ENCODE results near the gene PTK6.

The PTK6 gene

DNA sequence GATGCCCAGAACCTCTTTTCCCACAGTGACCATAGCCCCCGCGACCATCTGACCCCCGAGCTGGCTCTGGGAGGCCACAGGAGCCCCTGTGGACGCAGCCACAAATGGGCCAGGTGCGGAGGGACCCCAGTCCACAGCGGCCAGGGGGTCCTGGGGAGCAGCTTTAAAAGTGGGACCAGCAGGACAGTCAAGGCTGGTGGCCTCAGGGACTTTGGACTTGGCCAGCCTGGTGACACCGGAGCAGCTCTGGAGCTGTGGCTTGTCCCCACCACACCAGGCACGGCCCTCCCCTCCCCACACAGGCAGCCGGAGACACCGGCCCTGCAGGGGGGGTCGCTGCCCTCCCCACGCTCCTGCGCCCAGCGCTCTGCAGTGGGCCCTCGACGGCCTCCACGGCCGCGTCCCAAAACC is 20.3 kb upstream of the PTK6 start:
- no peak for DNase-seq (ENCODE audit: low read depth in 2 of 2)

DNA sequence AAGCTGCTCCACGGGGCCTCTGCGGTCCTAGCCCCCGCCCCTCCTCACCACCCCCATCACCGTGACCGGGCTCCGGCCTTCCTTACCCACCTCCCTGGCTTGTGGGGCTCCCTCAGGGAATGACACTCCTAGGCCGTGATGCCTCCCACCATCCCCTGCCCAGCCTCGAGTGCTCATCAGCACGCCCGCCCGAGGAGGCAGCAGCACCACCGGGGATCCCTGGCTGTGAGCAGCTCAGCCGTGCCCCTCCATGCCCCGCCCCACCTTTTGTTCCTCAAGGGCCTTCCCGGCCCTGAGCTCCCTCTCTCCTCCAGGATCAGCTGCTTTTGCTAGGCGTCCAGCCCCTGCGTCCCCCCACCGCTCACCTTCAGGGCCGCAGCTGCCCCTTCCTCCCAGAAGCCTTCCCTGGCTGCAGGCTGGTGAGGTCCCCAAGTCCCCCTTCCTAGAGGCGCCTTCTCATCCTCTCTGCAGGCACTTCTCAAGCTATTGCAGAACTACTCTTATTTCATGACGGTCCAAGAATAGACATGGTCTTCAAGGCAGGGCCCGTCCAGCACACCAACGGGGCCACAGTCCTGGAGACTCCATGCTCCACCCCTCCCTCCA is 19.8 kb upstream of the PTK6 start:
- DNase-seq (ENCODE audit: low read depth in 2 of 2) = no peak

DNA sequence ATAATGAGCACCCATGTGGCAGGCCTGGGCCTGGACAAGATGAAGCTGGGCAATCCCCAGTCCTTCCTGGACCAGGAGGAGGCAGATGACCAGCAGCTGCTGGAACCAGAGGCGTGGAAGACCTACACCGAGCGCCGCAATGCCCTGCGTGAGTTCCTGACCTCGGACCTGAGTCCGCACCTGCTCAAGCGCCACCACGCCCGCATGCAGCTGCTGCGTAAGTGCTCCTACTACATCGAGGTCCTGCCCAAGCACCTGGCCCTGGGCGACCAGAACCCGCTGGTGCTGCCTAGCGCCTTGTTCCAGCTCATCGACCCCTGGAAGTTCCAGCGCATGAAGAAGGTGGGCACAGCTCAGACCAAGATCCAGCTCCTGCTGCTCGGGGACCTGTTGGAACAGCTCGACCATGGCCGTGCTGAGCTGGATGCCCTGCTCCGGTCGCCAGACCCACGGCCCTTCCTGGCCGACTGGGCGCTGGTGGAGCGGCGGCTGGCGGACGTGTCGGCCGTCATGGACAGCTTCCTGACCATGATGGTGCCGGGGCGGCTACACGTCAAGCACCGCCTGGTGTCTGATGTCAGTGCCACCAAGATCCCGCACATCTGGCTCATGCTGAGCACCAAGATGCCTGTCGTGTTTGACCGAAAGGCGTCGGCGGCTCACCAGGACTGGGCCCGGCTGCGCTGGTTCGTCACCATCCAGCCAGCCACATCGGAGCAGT is 18.6 kb upstream of the PTK6 start:
- no peak for DNase-seq (ENCODE audit: low read depth in 2 of 2)

DNA sequence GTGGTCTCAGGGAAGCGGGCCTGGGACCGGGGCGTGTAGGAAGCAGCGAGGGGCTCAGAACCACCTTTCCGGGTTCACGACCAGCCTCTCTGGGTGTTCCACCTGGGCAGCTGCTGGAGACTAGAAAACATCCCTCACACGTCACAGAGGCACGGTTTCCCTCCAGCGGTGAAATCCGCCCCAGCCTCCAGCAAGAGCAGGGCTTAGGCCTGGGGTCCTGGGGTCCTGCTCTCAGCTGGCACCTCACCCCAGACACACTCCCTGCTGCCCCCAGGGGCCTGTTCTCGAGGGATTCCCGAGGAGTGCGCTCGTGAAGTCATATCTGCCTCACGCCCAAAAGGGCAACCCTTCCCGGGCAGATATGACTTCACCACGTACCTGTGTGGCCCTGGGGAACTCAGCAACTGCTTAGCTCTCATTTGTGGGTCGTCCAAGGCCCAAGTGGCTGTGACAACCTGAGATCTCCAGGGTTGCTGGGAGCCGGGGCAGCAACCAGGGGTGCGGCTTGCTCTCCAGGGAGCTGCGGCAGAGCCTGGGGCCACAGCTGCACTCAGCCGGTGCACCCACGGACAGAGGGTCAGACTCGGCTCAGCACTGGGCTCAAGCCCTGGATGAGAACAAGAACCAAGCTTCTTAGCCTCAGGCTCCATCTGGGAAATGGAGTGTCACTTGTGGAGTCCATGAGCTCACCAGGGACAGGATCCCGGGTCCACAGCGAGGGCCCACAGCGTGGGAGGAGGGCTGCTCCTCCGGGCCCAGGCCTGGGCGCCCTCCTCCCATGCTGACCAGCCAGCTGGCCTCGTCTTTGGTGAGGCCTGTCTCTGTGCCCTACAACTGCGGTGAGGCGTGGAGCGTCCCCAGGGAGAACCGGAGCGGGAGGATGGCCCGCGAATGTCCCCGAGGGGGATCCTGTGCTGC is 17.4 kb upstream of the PTK6 start:
- DNase-seq (ENCODE audit: low read depth in 2 of 2) = no peak

DNA sequence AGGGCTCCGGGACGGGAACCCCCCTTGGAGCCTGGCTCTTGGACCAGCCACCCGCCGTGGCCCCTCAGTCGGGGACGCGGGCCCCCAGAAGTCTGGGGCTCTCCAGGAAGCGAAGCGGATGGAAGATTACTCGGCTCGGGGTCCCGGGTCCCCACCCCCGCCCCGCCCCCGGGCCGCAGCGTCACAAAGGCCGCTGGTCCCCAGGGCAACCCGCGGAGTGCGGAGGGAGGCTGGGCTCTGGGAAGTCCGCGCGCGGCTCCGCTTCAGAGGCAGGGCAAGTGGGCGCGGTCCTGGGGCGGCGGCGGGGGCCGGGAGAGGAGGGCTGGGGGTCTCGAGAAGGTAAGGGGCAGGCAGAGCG is 16.7 kb upstream of the PTK6 start, which contains the start of gene FNDC11:
TSS of gene FNDC11 (plus strand) at position 227 of the 358 bp plus-strand sequence. CDS start 1,505 bp downstream, outside the sequence.
- no peak for DNase-seq (ENCODE audit: low read depth in 2 of 2)

DNA sequence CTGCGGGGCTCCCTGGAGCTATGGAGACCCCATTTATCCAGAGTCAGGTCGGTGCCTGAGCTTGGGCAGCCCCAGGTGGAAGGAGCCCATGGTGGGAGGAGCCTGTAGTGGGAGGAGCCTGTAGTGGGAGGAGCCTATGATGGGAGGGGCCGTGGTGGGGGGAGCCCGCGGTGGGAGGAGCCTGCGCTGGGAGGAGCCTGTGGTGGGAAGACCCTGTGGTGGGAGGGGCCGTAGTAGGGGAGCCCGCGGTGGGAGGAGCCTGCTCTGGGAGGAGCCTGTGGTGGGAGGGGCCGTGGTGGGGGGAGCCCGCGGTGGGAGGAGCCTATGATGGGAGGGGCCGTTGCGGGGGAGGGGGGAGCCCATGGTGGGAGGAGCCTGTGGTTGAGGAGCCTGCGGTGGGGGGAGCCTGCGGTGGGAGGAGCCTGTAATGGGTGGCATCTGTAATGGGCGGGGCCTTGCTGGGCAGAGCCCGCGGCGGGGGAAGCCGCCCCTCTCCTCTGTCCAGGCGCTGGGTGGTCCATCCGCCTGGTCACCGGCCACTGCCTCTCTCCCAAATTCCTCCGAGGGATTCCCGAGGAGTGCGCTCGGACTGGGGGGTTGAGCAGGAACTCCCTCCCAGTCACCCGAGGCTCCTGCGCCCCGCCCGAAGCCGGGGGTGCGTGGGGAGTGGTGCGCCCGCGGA is 16.2 kb upstream of the PTK6 start:
- DNase-seq (ENCODE audit: low read depth in 2 of 2) = peak; percentile 66 to 73

DNA sequence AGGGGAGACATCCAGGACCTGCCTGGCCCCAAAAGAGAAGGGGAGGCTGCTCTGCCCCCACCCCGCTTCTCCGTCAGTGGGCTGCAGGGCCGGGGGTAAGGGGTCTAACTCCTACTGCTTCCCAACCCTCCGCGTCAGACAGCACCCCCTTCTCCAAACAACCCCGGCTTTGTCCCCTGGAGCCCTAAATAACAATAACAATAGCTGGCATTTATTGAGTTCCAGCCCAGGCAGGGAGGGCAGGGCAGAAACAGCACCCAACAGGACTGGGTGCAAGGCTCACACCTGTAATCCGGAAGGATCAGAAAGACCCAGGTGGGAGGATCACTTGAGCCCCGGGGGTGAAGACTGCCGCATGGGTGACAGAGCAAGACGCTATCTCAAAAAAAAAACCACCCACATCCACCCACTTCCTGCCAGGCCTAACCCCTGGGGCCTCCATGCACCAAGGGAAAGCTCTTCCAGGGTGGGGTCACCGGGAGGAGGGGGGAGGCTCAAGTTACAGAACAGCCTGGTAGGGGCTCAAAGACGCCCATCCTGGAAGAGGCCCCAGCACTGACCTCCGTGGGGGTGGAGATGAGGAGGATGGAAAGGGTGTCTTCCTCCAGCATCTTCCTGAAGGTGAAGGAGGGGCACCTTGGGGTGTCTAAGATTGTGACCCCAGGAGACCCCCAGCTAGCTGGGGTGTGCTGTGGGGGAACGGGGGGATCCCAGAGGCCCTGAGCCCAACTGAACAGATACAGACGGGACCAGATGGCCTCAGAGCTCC is 15.5 kb upstream of the PTK6 start:
- no peak for DNase-seq (ENCODE audit: low read depth in 2 of 2)

DNA sequence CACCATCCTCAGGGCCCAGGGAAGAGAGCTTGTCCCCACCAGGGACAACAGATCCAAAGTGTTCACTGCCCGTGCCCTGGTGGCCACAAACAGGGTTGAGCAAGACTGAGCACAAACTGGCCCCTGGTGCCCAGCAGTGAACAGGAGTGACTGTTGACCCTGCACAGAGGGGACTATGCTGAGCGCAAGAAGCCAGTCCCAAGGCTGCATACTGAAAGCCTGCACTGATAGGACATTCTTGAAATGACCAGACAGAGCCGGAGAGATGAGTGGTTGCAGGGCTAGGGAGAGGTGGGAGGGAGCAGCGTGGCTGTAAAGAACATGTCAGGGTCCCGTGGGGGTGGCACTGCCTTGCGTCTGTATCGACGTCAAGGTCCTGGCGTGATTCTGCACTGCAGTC is 13.9 kb upstream of the PTK6 start:
- no peak for DNase-seq (ENCODE audit: low read depth in 2 of 2)

DNA sequence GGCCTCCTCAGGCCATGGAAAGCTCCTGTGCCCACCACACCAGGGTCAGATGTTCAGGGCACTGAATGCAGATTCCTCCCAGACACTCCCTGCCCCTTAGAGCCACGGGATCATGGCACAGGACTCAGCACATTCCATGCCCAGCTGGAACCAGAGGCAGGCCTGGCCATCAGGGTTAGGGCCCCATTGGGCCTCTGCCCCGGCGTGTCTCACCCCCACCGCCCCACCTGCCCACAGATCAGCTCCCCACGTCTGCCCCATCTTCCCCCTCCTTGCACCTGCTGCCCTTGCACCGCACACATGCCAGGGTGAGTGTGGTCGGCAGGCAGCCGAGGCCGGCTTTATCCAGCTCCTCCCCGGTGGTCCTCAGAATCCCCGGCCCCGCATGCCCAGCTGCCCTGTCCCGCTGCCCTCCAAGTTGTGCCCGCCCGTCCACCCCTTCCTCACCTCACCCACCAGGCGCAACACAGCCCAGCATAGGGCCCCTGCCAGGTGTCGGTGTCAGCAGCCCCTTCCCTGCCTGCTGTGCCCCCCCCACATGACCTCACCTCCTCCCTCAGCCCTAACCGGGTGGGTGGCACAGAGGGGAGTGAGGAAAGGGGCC is 12.6 kb upstream of the PTK6 start:
- no peak for DNase-seq (ENCODE audit: low read depth in 2 of 2)

DNA sequence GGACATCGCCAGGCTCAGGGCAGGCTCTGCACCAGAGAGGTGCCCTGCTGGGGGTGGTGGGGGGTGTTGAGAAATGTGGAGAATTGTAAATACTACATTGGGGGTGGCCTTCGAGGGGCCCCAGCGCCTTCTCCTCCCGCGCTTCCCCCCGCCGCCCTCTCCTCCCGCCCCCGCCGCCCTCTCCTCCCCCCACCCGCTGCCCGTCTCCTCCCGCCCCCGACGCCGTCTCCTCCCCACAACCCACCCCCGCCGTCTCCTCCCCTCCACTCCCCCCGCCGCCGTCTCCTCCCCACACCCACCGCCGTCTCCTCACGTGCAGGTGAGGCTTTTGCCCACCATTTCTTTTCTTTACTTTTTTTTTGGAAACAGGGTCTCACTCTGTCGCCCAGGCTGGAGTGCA is 11.8 kb upstream of the PTK6 start:
- DNase-seq (ENCODE audit: low read depth in 2 of 2) = no peak

DNA sequence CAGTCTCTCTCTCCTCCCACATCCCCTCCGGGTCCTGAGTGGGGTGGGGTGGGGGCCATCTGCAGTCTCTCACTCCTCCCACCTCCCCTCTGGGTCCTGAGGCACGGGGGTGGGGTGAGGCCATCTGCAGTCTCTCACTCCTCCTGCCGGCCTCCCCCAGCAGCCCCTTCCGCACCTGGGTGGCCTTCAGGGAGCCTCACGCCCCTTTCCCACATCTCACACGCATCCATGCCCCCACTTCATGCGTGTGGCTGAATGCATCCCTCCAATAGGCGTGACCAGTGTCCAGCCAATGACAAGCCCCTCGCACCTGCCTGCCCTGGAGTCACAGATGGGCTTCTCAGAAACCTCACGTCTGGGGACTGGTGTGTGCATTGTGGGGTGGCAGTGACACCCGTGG is 11.4 kb upstream of the PTK6 start:
- no peak for DNase-seq (ENCODE audit: low read depth in 2 of 2)

DNA sequence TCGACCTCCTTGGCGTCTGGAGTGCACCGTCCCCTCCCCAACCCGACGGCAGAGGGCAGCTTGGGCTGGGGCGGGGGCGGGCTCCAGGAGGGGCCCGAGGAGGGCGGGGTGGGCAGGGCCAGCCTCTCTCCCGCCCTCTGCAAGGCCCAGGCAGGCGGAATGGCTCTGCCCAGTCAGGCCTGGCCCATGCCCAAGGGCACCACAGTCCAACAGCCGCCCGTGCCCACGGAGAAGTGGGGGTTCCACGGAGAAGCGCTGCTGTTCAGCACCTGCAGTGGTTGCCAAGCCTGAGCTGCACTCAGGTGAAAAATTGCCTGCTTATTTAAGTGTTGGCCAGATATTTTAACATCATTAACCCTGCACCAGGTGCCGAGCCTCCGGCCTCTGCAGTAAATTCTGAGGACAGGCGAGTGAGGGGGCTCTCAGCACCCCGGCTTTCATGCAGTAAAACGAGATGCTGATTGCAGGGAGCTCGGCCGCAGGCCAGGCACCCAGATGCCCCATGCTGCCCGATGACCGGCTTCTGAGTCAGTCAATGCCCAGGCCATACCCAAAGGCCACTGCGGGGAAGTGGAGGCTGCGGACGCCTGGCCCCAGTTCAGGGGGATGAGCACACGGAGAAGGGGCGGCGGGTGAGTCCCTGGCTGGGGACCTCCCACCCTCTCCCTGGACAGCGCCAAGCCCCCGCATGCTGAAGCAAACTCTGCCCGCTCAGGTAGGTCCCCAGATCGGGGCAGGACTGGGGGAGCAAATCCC is 10.7 kb upstream of the PTK6 start, which contains the start of gene SRMS:
TSS of gene SRMS (minus strand) at position 25 of the 756 bp plus-strand sequence. CDS start 286 bp downstream, outside the sequence.
- DNase-seq (ENCODE audit: low read depth in 2 of 2) = no peak

DNA sequence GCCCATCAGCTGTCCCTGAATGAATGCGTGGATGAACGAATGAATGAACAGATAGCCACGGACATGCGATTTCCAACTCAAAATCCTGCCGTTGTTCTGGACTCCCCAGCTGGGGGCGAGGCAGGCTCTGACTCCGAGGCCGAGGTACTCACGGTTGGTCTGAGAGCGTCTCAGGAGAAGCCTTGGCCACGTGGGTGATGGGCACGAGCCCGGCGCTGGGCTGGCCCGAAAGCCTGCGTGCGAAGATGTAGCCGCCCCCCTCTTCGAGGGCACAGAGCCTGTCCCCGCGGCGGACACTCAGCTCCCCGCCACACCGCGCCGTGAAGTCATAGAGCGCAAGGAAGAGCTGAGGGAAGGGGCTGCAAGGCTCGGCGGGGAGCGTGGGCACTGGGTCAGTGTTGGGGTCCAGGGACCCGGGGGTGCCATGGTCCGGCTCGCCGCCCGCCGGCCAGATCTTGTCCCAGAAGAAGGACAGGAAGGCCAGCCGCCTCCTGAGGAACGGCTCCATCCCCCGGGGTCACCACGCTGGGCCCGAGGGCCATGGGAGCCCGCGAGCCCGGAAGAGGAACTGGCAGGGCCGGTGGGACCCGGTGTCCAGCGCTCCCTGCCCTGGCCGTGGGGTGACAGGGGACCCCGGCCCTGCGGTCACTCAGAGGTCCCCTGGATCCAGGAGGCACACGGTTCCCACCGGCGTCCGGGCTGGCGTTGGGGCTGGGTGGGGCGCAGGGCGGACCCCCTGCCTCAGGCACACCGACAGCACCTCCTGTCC is 10.0 kb upstream of the PTK6 start:
- no peak for DNase-seq (ENCODE audit: low read depth in 2 of 2)

DNA sequence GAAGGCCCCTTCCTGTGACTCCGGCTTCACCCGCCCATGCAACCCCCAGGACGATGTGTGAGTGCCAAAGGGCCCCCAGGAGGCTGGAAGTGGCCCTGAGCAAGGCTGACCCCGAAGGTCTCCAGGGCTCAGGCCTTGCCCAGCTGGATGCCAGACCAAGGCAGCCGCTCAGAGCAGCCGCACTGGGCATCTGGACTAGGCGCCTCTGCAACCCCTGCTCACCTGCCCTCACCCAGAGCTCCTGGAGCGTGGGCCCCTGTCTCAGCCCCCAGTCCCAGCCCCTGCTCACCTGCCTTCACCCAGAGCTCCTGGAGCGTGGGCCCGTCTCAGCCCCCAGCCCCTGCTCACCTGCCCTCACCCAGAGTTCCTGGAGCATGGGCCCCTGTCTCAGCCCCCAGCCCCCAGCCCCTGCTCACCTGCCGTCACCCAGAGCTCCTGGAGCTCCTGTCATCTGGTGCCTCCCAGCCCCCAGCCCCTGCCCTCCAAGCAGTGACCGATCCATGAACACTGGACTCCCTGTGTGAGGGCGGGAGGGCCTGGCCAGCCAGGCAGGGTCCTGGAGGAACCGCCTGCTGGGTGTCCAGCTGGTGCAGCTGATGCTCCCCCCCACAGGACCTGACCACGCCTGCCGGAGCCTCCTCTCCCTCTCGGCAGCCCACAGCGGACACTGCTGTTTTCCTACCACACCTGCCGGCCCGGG is 9.2 kb upstream of the PTK6 start:
- no peak for DNase-seq (ENCODE audit: low read depth in 2 of 2)

DNA sequence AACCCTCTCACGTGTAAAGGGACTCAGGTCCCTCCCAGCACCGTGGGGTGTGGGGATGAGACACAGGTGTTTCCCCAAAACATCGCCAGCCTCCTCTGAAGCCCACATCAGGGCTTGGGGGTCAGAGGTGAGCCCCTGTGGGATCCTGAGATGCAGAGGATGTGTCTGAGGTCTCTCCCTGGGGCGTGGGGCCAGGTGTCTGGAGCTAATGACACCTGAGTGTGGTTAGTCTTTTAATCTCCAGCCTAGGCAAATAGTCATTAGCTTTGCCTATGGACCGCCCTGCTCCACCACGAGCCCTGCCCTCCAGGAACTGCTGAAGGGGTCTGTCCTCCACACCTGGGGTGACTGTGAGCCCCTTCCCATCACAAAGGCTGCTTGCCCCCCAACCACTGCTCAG is 8.6 kb upstream of the PTK6 start:
- no peak for DNase-seq (ENCODE audit: low read depth in 2 of 2)

DNA sequence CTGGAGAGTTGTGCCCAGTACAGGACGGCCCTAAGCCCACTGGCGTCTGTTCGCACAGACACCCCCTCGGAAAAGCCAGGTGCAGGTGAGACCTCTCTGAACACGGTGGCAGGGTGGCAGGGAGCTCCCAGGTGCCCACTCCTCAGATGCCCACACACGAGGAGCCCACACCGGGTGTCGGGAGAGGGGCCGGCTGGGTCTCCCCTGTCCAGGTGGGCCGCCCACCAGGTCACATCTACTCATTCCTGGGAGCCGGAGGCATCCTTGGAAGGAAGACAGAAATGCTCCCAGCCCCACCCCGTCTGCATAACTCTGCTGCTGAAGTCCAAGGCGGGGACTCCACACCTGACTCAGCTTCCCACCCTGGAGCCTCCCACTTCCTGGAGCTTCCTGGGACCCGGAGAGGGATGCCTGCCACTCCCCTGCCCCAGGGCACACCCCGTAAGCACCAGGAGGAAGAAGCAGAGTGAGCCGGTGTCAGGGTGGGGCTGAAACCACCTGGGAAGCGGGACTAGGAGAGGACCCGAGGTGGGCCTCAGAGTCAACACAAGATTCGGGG is 7.9 kb upstream of the PTK6 start:
- DNase-seq (ENCODE audit: low read depth in 2 of 2) = no peak

DNA sequence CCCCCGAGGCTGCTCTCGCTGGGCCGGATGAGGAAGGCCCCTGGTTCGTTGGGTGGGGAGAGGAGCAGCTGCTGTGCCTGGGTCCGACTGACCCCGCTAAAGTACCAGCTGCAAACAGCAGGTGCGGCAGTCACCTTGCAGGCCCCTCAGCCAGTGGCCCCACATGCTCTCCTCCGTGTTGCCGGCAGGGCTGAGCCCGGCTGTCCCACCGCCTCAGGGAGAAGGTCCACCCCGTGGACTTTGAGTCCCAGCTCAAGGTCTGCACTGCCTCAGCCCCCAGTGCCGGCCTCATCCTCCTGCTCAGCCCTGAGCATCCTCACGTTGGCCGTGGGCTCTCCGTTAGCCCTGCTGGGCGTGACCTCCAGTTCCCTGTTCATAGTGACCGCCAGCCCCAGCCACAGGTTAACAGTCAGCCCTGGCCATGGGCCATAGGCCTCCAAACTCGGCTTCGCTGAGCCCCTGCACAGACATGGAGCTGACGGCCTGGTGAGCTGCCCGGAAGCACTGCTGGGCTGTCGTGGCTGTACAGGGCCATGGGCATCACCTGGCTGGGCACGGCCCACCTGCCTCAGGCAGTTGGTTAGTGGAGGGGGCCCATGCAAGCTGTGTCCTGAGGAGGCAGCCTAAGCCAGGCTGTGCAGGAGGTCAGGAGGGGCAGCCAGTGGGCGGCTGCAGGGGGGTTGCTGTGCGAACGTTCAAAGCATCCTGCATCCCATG is 7.2 kb upstream of the PTK6 start:
- DNase-seq (ENCODE audit: low read depth in 2 of 2) = no peak

DNA sequence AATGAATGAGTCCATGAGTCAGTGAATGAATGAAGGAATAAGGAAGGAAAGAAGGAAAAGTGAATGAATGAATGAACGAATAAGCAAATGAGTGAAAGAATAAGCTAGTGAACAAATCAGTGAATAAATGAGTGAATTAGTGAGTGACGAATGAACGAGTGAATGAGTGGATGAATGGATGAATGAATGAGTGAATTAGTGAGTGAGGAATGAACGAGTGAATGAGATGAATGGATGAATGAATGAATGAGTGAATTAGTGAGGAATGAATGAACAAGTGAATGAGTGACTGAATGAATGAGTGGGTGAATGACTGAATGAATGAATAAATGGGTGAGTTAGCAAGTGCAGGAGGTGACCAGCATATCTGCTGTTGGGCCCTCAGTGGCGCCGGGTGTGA is 6.6 kb upstream of the PTK6 start:
- DNase-seq (ENCODE audit: low read depth in 2 of 2) = no peak

Measured in stimulated activated CD8-positive, alpha-beta memory T cell treated with anti-CD3 and anti-CD28 coated beads, Interleukin-15, amount 100 ng/mL, for 48 hours (primary cell).